ENCODE results near the gene TAOK3.

DNA sequence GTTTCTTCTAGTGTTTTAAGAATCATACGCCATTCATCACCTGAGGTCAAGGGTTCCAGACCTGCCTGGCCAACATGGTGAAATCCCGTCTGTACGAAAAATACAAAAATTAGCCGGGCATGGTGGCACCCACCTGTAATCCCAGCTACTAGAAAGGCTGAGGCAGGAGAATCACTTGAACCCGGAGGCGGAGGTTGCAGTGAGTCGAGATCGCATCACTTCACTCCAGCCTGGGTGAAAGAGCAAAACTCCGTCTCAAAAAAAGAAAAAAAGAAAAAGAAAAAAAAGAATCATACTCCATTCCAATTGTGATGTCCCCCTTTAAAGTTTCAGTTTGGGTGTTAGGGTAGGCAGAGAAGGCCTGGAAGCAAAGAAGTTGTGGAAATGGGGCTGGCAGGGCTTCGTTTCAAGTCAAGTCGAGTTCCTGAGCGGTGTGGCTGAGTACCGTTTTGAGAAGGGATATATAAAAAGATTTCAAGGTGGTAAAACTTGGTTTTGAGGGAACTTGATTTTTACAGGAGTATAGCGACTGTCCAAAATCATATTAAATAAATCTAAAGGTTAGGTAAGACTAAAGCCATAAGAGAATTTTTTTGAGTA is 1.5 kb upstream of the TAOK3 start:
- TF ChIP-seq, protein P1, sequence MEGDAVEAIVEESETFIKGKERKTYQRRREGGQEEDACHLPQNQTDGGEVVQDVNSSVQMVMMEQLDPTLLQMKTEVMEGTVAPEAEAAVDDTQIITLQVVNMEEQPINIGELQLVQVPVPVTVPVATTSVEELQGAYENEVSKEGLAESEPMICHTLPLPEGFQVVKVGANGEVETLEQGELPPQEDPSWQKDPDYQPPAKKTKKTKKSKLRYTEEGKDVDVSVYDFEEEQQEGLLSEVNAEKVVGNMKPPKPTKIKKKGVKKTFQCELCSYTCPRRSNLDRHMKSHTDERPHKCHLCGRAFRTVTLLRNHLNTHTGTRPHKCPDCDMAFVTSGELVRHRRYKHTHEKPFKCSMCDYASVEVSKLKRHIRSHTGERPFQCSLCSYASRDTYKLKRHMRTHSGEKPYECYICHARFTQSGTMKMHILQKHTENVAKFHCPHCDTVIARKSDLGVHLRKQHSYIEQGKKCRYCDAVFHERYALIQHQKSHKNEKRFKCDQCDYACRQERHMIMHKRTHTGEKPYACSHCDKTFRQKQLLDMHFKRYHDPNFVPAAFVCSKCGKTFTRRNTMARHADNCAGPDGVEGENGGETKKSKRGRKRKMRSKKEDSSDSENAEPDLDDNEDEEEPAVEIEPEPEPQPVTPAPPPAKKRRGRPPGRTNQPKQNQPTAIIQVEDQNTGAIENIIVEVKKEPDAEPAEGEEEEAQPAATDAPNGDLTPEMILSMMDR (IDR thresholded peaks at IDR 0.05; ENCODE audit: insufficient read depth, low read depth, low read length): no peak
- no peak for TF ChIP-seq EZH2 (IDR thresholded peaks at IDR 0.05; ENCODE audit: insufficient read depth, low read length)

All from astrocyte (in vitro differentiated cells and primary cell).